ENCODE data around the gene CCDC63. TPM values are rescaled to one million over a fixed set of nuclear protein-coding genes. Genes with fewer than 3 reads are reported as not detected.

The CCDC63 gene
- total RNA-seq, 2 donors from 2014 or later: 0.95 to 3.1 TPM

DNA sequence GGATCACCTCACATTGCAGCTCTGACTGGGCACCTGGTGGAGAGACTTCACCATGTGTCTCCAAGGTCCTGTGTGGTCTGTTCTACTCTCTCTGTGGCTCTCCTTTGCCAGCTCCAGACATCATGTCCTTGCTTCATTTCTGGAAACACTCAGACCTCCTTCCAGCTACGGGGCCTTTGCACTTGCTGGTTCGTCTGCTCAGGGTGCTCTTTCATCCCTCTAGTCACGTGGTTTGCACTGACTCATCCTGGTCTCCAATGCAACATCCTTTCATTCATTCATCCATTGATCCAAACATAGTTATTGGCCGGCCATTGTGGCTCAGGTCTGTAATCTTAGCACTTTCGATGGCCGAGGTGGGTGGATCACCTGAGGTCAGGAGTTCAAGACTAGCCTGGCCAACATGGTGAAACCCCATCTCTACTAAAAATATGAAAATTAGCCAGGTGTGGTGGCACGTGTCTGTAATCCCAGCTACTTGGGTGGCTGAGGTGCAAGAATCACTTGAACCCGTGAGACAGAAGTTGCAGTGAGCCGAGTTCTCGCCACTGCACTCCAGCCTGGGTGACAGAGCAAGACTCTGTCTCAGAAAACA, 23.9 kb upstream of the CCDC63 start:
- Mint-ChIP-seq H3K27ac (no peak overlapping the region), H3K4me1 (no peaks in the 10 kb centered on the region), H3K36me3 (ENCODE audit: low read depth) (no peaks in the 10 kb centered on the region), H3K4me3 (no peak overlapping the region), H3K9me3 (no peaks in the 10 kb centered on the region), H3K27me3 (ENCODE audit: insufficient read depth) (peaks cover 54% of the 10 kb centered on the region)
- Histone ChIP-seq H3K36me3 (ENCODE audit: control insufficient read depth, insufficient read depth, low read length) (no peaks in the 10 kb centered on the region), H3K27me3 (ENCODE audit: control insufficient read depth, insufficient read depth, low read length, poor library complexity, severe bottlenecking) (peaks cover 26% of the 10 kb centered on the region), H3K9me3 (ENCODE audit: control insufficient read depth, low read length) (no peaks in the 10 kb centered on the region), H3K4me1 (ENCODE audit: control insufficient read depth, insufficient read depth, low read length) (no peaks in the 10 kb centered on the region), H3K27ac (ENCODE audit: low read depth, low read length) (no peak overlapping the region), H3K9ac (ENCODE audit: extremely low read depth, low read length, poor library complexity, severe bottlenecking) (no peak overlapping the region), H3K4me3 (ENCODE audit: low read length) (no peak overlapping the region)
- TF ChIP-seq, protein P1, sequence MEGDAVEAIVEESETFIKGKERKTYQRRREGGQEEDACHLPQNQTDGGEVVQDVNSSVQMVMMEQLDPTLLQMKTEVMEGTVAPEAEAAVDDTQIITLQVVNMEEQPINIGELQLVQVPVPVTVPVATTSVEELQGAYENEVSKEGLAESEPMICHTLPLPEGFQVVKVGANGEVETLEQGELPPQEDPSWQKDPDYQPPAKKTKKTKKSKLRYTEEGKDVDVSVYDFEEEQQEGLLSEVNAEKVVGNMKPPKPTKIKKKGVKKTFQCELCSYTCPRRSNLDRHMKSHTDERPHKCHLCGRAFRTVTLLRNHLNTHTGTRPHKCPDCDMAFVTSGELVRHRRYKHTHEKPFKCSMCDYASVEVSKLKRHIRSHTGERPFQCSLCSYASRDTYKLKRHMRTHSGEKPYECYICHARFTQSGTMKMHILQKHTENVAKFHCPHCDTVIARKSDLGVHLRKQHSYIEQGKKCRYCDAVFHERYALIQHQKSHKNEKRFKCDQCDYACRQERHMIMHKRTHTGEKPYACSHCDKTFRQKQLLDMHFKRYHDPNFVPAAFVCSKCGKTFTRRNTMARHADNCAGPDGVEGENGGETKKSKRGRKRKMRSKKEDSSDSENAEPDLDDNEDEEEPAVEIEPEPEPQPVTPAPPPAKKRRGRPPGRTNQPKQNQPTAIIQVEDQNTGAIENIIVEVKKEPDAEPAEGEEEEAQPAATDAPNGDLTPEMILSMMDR (conservative IDR thresholded peaks at IDR 0.05): no peak
- DNase-seq: no peak
- WGBS, 2 experiments (ENCODE audit: insufficient coverage in 1 of 2, insufficient read length in 1 of 2): 86 to 91% methylated on average over 8 to 10 of the region's 10 CpGs

DNA sequence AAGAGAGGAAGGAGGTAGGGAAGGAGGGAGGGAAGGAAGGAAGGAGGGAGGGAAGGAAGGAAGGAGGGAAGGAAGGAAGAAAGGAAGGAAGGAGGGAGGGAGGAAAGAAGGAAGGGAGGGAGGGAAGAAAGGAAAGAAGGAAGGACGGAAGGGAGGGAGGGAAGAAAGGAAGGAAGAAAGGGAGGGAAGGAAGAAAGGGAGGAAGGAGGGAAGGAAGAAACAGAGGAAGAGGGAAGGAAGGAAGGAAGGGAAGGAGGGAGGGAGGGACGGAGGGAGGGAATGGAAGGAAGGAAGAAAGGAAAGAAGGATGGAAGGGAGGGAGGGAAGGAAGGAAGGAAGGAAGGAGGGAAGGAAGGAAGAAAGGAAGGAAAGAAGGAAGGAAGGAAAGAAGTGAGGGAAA, 22.4 kb upstream of the CCDC63 start:
- H3K27ac ChIP-seq (ENCODE audit: low read depth, low read length): no peak overlapping the region
- no peaks in the 10 kb centered on the region for H3K9me3 ChIP-seq (ENCODE audit: control insufficient read depth, low read length)
- Mint-ChIP-seq H3K9me3 (no peaks in the 10 kb centered on the region), H3K36me3 (ENCODE audit: low read depth) (no peaks in the 10 kb centered on the region), H3K27me3 (ENCODE audit: insufficient read depth) (peaks cover 48% of the 10 kb centered on the region), H3K4me3 (no peak overlapping the region), H3K4me1 (no peaks in the 10 kb centered on the region), H3K27ac (no peak overlapping the region)
- H3K9ac ChIP-seq (ENCODE audit: extremely low read depth, low read length, poor library complexity, severe bottlenecking): no peak overlapping the region
- DNase-seq: no peak
- TF ChIP-seq, protein P1 (conservative IDR thresholded peaks at IDR 0.05): no peak
- H3K36me3 ChIP-seq (ENCODE audit: control insufficient read depth, insufficient read depth, low read length): no peaks in the 10 kb centered on the region
- no peaks in the 10 kb centered on the region for H3K4me1 ChIP-seq (ENCODE audit: control insufficient read depth, insufficient read depth, low read length)
- no peak overlapping the region for H3K4me3 ChIP-seq (ENCODE audit: low read length)
- WGBS, 2 experiments (ENCODE audit: insufficient coverage in 1 of 2, insufficient read length in 1 of 2): 84 to 91% methylated on average over 2 of the region's 2 CpGs
- H3K27me3 ChIP-seq (ENCODE audit: control insufficient read depth, insufficient read depth, low read length, poor library complexity, severe bottlenecking): peaks cover 26% of the 10 kb centered on the region

DNA sequence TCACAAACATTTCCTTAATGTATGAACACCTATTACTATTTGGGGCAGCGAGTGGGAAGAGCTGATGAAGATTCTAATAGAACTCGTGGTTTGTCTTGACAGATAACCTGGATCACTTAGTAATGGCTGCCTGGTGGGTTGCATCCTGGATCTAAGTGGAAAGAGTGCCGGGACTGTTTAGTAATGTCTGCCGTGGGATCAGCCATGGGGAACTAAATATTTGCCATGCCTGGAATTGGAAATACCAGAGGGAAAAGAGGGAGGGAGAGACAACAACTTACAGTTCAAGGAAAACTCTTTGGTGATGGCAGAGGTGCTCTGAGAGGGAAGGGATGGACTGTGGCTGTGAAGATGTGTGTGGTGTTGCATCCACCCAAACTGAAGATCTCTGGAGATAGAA, 21.3 kb upstream of the CCDC63 start:
- Mint-ChIP-seq H3K27ac (no peak overlapping the region), H3K36me3 (ENCODE audit: low read depth) (no peaks in the 10 kb centered on the region), H3K4me3 (no peak overlapping the region), H3K4me1 (no peaks in the 10 kb centered on the region), H3K9me3 (no peaks in the 10 kb centered on the region), H3K27me3 (ENCODE audit: insufficient read depth) (peaks cover 42% of the 10 kb centered on the region)
- Histone ChIP-seq H3K27me3 (ENCODE audit: control insufficient read depth, insufficient read depth, low read length, poor library complexity, severe bottlenecking) (peaks cover 26% of the 10 kb centered on the region), H3K9me3 (ENCODE audit: control insufficient read depth, low read length) (no peaks in the 10 kb centered on the region), H3K27ac (ENCODE audit: low read depth, low read length) (no peak overlapping the region), H3K9ac (ENCODE audit: extremely low read depth, low read length, poor library complexity, severe bottlenecking) (no peak overlapping the region), H3K4me1 (ENCODE audit: control insufficient read depth, insufficient read depth, low read length) (no peaks in the 10 kb centered on the region), H3K4me3 (ENCODE audit: low read length) (no peak overlapping the region), H3K36me3 (ENCODE audit: control insufficient read depth, insufficient read depth, low read length) (no peaks in the 10 kb centered on the region)
- DNase-seq: no peak
- 84 to 100% methylated on average over 1 to 4 of the region's 4 CpGs for WGBS, 2 experiments (ENCODE audit: insufficient coverage in 1 of 2, insufficient read length in 1 of 2)
- TF ChIP-seq, protein P1 (conservative IDR thresholded peaks at IDR 0.05): no peak
